Neural cell (in vitro differentiated cells): ENCODE results near the gene ADCY6. TPM values are rescaled to one million over a fixed set of nuclear protein-coding genes. Genes with fewer than 3 reads are reported as not detected.

Source experiments
- H2AFZ ChIP-seq: fragments of 200-600, 300-800 bp; sonication (generic), shearing (Covaris generic); 2 replicates; pipeline ENCODE4 v1.6.0; 2014; ENCODE audit warnings: low read depth, mild to moderate bottlenecking, antibody characterized with exemption, low read length, moderate library complexity
- H3F3A ChIP-seq: fragments of 200-600 bp; shearing (Covaris generic); 2 replicates; pipeline ENCODE4 v1.6.1; 2016; ENCODE audit warnings: mild to moderate bottlenecking, moderate library complexity, mixed read lengths, antibody characterized with exemption, low read length; ENCODE audit not compliant: insufficient read depth, poor library complexity, severe bottlenecking
- H3K27ac ChIP-seq: fragments of 200-600, 300-800 bp; sonication (generic), shearing (Covaris generic); 2 replicates; pipeline ENCODE4 v1.5.1; 2014; ENCODE audit warnings: mild to moderate bottlenecking, low read length, moderate library complexity
- H3K27me3 ChIP-seq: fragments of 300-800, 200-600 bp; sonication (generic), shearing (Covaris generic); 2 replicates; pipeline ENCODE4 v1.6.0; 2014; ENCODE audit warnings: mild to moderate bottlenecking, low read depth, low read length, moderate library complexity; ENCODE audit not compliant: insufficient read depth
- H3K36me3 ChIP-seq: fragments of 300-800, 200-600 bp; sonication (generic), shearing (Covaris generic); 2 replicates; pipeline ENCODE4 v1.5.1; 2014; ENCODE audit warnings: mild to moderate bottlenecking, antibody characterized with exemption, low read length, moderate library complexity; ENCODE audit not compliant: insufficient read depth
- H3K4me2 ChIP-seq: fragments of 300-800, 200-600 bp; sonication (generic), shearing (Covaris generic); 2 replicates; pipeline ENCODE4 v1.6.0; 2014; ENCODE audit warnings: mild to moderate bottlenecking, low read length
- H3K4me3 ChIP-seq: fragments of 300-800, 200-600 bp; sonication (generic), shearing (Covaris generic); 2 replicates; pipeline ENCODE4 v1.5.1; 2014; ENCODE audit warnings: mild to moderate bottlenecking, low read length, moderate library complexity
- H3K79me2 ChIP-seq: fragments of 200-600 bp; shearing (Covaris generic); replicated peaks from 2 replicates; pipeline ENCODE4 v1.6.0; 2014; ENCODE audit warnings: mild to moderate bottlenecking, low read length, moderate library complexity; ENCODE audit not compliant: insufficient read depth
- H3K9ac ChIP-seq: fragments of 300-800, 200-600 bp; sonication (generic), shearing (Covaris generic); 2 replicates; pipeline ENCODE4 v1.6.1; 2016; ENCODE audit warnings: mild to moderate bottlenecking, low read length, mixed read lengths
- H3K9me2 ChIP-seq: fragments of 200-600 bp; shearing (Covaris generic); 2 replicates; pipeline ENCODE4 v1.6.1; 2016; ENCODE audit warnings: mild to moderate bottlenecking, low read length, mixed read lengths; ENCODE audit not compliant: insufficient read depth
- H3K9me3 ChIP-seq: fragments of 200-600, 300-800 bp; sonication (generic), shearing (Covaris generic); 2 replicates; pipeline ENCODE4 v1.6.1; 2016; ENCODE audit warnings: mild to moderate bottlenecking, mixed run types, low read length, moderate library complexity, mixed read lengths
- H4K20me1 ChIP-seq: fragments of 200-600 bp; shearing (Covaris generic); 2 replicates; pipeline ENCODE4 v1.6.1; 2016; ENCODE audit warnings: mild to moderate bottlenecking, mixed run types; ENCODE audit not compliant: insufficient read depth
- CTCF ChIP-seq: fragments of 450-650 bp; IDR thresholded peaks from 2 replicates; pipeline ENCODE4 v1.5.1; 2014; ENCODE audit warnings: antibody characterized with exemption, mild to moderate bottlenecking, moderate library complexity; ENCODE audit not compliant: poor library complexity, severe bottlenecking
- EP300 ChIP-seq: fragments of 450-650 bp; conservative IDR thresholded peaks from 2 replicates; pipeline ENCODE4 v1.6.1; 2014; ENCODE audit warnings: antibody characterized with exemption, mild to moderate bottlenecking, moderate library complexity; ENCODE audit not compliant: poor library complexity, severe bottlenecking
- EZH2 ChIP-seq: fragments of 200-600, 300-800 bp; shearing (Covaris generic), sonication (generic); IDR thresholded peaks from 2 replicates; pipeline ENCODE4 v1.6.1; 2014; ENCODE audit warnings: antibody characterized with exemption, low read length, borderline replicate concordance, mild to moderate bottlenecking; ENCODE audit not compliant: insufficient read depth, poor library complexity, severe bottlenecking
- MXI1 ChIP-seq: fragments of 450-650 bp; conservative IDR thresholded peaks from 2 replicates; pipeline ENCODE4 v1.6.1; 2014; ENCODE audit warnings: antibody characterized with exemption, mild to moderate bottlenecking; ENCODE audit not compliant: poor library complexity, severe bottlenecking
- POLR2AphosphoS5 ChIP-seq: IDR thresholded peaks from 2 replicates; pipeline ENCODE4 v1.6.1; 2012
- RAD21 ChIP-seq: fragments of 450-650 bp; conservative IDR thresholded peaks from 2 replicates; pipeline ENCODE4 v1.6.1; 2014; ENCODE audit warnings: antibody characterized with exemption, mild to moderate bottlenecking, moderate library complexity
- REST ChIP-seq: IDR thresholded peaks from 2 replicates; pipeline ENCODE4 v1.6.1; 2012; ENCODE audit warnings: borderline replicate concordance
- SMC3 ChIP-seq: fragments of 450-650 bp; conservative IDR thresholded peaks from 2 replicates; pipeline ENCODE4 v1.6.1; 2014; ENCODE audit warnings: antibody characterized with exemption, mild to moderate bottlenecking, moderate library complexity; ENCODE audit not compliant: poor library complexity
- TAF1 ChIP-seq: IDR thresholded peaks from 2 replicates; pipeline ENCODE4 v1.6.1; 2012; ENCODE audit warnings: low read depth
- polyA plus RNA-seq: library from polyadenylated mRNA; depleted of rRNA; stranded (reverse); fragments of >200 nt; gene quantifications from 2 replicates; pipeline ENCODE4 v1.2.3, GENCODE V29; 2014

The ADCY6 gene
- polyA plus RNA-seq, 1 donor from 2014 or later, result 43.1 TPM

GRCh38 chr12:48786591-48787544, 2.0 kb downstream of the ADCY6 start:
- H3K27ac ChIP-seq, result no peak overlapping the region
- TF ChIP-seq EZH2 (no peak), POLR2AphosphoS5 (no peak), EP300 (no peak), RAD21 (no peak), MXI1 (no peak), REST (no peak), CTCF (no peak), TAF1 (no peak), SMC3 (no peak)
- H3K36me3 ChIP-seq, result no peaks in the 10 kb centered on the region
- no peaks in the 10 kb centered on the region for H3K9me2 ChIP-seq
- H3K27me3 ChIP-seq, result no peaks in the 10 kb centered on the region
- H3K4me3 ChIP-seq, result peak overlapping the region; percentile 92
- H3F3A ChIP-seq, result no peaks in the 10 kb centered on the region
- H3K9me3 ChIP-seq, result no peaks in the 10 kb centered on the region
- H2AFZ ChIP-seq, result no peak overlapping the region
- peak overlapping the region; percentile 82 for H3K9ac ChIP-seq
- no peaks in the 10 kb centered on the region for H4K20me1 ChIP-seq
- H3K4me2 ChIP-seq, result peak overlapping the region; percentile 91
- H3K79me2 ChIP-seq, result peaks cover 31% of the 10 kb centered on the region

- H4K20me1 ChIP-seq, result no peaks in the 10 kb centered on the region
- H3K36me3 ChIP-seq, result no peaks in the 10 kb centered on the region
- no peaks in the 10 kb centered on the region for H3K9me3 ChIP-seq
- no peaks in the 10 kb centered on the region for H3K9me2 ChIP-seq
- no peaks in the 10 kb centered on the region for H3F3A ChIP-seq
- H3K4me2 ChIP-seq, result no peak overlapping the region
- H3K27ac ChIP-seq, result no peak overlapping the region
- no peak for TF ChIP-seq SMC3
- no peak for TF ChIP-seq POLR2AphosphoS5
- no peak for TF ChIP-seq CTCF
- TF ChIP-seq TAF1, result no peak
- TF ChIP-seq REST, result no peak
- no peak for TF ChIP-seq EP300
- no peak for TF ChIP-seq EZH2
- no peak for TF ChIP-seq RAD21
- no peak for TF ChIP-seq MXI1
- H3K27me3 ChIP-seq, result no peaks in the 10 kb centered on the region
- peaks cover 29% of the 10 kb centered on the region for H3K79me2 ChIP-seq
- H2AFZ ChIP-seq, result no peak overlapping the region
- no peak overlapping the region for H3K4me3 ChIP-seq
- H3K9ac ChIP-seq, result no peak overlapping the region
These were observed 5.5 kb downstream of the ADCY6 start for GRCh38 chr12:48783432-48783831.
